Ramos (cell line): ENCODE measurements around the gene OSBPL9.
"Not testable (repeated sequence)": the region's sequence is repeated elsewhere in the genome, so short reads cannot be mapped to it uniquely, and the experiment has no call there.

Experiments used
- in situ Hi-C: fragments of 300-500 bp; cut with MboI; formaldehyde crosslinking; loops from one replicate; pipeline ENCODE4 v1.14.3; 2022; ENCODE audit warnings: low sequenced_read_pairs; ENCODE audit not compliant: unreplicated experiment

The OSBPL9 gene

DNA sequence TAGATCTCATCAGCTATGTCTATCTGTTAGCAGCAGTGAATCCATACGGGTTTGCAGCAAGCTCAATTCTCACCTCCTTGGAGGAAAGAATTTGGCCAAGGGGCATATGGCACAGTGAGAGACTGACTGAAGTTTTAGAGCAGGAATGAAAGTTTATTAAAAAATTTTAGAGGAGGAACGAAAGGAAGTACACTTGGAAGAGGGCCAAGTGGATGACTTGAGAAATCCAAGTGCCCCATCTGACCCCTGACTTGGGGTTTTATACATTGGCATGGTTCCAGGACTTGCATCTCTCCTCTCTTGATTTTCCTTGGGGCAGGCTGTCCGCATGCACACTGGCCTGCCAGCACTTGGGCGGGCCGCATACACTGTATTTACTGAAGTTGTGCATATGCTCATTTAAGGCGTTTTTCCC lies 9.2 kb upstream of the OSBPL9 start:
- in situ Hi-C loops, result no loop called here

DNA sequence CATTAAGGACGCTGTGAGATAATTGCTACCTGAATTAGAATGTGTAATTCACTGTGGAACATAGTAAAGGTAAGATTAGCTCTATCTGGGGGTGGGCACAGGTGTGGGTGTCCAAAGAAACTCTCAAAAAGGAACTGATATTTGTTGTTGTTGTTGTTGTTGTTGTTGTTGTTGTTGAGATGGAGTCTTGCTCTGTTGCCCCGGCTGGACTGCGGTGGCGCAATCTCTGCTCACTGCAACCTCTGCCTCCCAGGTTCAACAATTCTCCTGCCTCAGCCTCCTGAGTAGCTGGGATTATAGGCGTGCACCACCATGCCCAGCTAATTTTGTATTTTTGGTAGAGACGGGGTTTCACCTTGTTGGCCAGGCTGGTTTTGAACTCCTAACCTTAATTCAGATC lies 6.8 kb upstream of the OSBPL9 start:
- in situ Hi-C loops, result not testable (repeated sequence)

DNA sequence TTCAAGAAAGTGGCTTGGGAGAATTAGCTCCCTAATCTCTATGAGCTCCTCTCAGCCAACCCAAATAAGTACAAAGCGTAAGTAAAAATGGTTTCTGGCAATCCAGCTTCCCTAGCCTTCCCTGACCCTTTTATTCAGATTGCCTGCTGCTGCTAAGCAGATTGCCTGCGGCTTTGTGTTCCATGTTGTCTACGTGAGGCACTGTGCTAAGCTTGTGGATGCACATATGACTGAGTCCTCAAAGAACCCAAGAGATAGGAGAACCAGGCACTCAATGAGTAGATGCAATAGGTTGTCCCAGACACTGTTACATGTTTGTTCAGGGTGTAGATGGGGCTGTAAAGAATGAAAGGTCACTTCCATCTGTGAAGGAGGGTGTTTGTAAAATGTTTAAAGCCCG lies 6.3 kb upstream of the OSBPL9 start:
- in situ Hi-C loops, result no loop called here

DNA sequence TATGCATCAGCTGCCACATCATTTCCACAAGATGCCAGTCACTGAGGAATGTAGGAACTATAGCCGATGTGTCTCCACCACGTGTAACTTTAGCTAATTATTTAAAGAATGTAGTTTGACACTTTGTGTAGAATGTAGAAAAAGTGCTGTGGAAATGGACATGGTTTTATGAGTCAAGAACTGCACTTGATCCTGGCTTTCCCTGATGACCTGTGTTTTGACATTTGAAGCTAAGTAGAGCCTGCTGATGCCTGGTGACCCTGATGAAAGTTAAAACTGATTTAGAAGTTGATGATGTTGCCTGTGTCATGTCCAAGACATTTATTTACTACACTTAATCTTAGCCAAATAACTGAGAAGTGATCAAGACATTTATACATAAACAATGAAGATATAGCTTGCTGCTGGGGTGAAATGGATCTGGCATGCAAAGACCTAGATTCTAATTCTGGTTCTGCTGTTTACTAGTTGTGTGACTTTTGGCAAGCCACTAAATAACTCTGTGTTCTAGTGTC lies 4.4 kb upstream of the OSBPL9 start:
- in situ Hi-C loops, result no loop called here

DNA sequence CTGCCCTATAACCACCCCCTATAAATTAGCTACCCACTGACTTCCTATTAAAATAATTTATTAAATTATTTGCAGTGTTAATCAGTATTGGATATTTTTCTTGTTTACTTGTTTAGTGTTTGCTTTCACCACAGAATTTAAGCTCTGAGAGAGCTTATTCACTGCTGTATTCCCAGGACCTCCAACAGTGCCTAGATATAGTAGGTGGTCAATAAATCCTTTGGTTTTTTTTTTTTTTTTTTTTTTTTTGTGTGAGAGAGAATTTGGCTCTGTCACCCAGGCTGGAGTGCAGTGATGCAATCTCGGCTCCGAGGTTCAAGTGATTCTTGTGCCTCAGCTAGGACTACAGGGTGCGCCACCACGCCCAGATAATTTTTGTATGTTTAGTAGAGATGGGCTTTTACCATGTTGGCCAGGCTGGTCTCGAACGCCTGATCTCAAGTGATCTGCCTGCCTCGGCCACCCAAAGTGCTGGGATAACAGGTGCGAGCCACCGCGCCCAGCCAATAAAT lies 1.1 kb upstream of the OSBPL9 start:
- in situ Hi-C loops, result no loop called here

DNA sequence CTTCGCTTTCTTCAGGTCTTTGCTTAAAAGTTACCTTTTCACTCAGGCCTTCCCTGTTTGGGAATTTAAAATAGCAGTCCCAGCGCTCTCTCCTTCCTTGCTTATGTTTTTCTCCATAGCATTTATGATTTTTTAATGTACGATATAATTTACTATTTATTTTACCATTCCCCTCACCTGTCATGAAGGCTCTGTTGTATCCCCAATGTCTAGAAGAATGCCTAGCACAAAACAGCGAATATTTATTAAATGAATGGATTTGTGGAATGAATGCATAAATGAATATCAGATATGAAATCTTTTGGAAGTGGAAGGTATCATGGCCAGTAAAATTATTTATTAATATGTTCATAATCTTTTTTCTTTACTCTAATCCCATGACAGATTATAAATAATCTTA lies 402 bp upstream of the OSBPL9 start:
- in situ Hi-C loops, result no loop called here

DNA sequence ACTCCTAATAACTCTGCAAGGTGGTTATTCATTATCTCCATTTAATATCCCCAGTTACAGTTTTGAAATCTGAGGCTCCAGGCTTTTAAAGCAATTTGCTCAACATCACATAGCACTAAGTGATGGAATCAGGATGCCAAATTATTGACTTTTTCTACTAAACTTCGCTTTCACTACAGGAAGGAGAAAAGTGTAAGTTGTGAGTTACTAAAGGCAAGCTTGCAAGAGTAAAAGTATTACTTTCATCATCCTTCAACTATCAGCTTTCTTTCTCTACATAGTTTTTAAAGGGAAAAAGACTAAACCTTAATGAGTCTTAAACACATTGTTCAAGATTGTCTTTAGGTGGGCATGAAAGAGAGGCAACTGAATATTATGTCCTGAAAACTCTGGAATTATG lies 1.8 kb downstream of the OSBPL9 start:
- in situ Hi-C loops, result no loop called here

DNA sequence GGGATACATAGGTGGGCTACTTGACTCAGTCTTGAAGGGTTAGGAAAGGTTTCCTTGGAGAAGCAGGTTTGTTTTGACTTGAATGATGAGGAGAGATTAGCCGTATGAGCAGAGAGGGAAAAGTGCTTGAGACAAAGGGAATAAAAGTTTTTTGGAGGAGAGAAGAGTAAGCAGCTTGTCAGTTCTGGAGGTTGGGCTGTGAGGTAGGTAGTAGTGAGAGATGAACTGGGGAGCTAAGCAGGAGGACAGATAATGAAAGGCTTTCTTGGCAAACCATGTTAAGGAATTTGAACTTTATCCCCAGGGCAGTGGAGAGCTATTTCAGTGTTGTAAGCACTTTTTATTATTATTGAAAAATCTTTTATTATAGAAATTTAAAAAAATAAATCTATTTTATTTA lies 3.6 kb downstream of the OSBPL9 start:
- in situ Hi-C loops, result no loop called here

DNA sequence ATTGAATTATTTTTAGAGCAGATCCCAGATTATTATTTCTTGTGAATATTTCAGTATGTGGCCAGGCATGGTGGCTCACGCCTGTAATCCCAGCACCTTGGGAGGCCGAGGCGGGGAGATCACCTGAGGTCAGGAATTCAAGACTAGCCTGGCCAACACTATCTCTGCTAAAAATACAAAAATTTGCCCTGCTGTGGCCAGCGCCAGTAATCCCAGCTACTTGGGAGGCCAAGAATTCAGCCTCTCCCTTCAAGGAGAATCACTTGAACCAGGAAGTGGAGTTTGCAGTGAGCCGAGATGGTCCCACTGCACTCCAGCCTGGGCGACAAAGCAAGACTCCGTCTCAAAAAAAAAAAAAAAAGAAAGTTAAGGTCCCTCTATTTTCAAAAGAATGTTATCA lies 4.3 kb downstream of the OSBPL9 start:
- in situ Hi-C loops, result no loop called here

DNA sequence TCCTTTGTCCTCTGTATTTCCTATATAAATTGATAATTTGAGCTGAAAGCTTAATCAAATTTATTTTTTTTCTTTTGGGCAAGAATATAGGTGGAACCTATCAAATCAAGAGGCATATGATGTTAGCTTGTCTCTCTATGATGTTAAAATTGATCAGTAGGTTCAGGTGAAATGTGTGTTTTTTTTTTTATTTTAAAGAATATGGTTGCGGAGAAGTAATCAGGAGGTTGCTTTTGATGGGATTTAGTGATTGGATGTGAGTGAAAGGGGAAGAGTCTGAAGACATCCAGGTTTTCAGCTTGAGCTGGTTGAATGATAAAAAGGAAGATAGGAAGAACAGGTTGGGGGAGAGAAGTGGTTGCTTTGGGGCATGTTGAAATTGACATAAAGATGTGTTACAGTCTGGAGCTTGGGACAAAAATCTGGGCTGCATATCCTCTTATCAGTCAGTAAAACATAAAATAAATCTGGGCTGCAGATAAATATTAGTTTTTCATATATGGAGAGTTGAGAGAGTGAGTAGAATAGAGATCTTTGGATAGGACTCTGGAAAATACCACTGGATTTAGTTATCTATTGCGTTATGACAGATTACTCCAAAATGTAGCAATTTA lies 5.1 kb downstream of the OSBPL9 start:
- in situ Hi-C loops, result no loop called here

DNA sequence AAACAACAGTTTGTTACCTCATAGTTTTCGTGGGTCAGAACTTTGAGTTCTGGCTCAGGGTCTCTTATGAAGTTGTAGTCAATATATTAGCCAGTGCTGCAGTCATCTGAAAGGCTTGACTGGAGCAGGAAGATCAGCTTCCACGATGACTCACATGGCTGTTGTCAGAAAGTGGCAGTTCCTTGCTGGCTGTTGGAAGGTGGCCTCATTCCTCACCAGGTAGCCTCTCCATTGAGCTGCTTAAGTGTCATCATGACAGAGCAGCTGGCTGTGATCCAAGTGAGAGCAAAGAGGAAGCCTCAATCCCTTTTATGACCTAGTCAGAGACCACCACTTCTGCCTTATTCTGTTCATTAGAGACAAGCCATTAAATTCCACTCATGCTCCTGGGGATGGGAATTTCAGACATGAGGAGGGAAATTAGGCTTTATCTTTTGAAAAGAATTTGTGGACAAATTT lies 5.6 kb downstream of the OSBPL9 start:
- in situ Hi-C loops, result no loop called here

DNA sequence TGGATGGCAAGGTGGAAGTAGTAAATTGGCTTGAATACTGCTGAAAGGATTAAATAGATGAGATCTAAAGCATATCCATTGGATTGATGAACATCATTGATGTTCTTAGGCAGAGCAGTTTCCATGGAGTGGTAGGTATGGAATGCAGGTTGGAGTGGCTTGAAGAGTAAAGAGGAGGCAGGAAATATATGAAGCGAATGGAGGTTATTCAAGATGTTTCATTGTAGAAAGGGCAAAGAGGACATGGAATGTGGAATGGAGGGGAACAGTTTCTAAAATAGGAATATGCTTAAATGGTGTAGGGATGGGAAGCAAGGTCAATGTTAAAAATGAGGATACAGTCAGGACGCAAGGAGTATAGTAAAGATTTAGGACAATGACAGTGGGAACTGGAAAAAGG lies 6.1 kb downstream of the OSBPL9 start:
- in situ Hi-C loops, result no loop called here

DNA sequence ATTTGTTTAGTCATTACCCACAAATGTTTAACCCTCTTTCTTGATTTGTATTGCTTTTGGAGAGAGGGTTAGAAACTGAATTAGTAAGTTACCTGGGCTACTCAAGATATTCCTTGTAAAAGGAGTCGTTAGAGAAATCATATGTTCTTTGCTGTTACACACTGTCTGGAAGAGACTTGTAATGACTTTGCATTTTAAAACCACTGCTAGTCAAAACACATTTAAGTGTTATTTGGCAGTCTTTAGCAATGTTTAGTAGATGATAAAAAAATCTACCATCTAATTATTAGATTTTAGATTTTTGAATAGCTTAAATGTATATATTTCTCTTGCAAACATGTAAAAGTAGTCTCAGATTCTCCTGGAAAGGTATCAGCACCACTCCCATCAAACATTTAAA lies 6.6 kb downstream of the OSBPL9 start:
- in situ Hi-C loops, result no loop called here

DNA sequence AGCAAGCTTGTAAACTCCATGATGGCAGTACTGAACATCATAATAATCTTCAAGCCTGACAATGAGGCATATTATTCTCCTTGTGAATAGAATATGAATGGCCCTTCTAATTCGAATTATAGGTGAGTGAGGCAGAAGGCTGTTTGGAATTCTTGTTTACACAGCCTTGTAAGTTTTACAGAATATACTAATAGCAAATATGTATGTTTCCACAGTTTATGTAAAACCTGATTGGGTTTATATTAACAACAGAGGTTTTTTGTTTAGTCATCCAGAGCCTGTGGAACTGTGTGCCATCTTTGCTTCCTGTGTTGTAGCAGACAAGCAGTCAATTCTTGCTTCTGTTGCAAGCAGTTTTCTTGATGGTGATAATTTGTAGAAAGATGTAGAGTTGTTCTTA lies 8.0 kb downstream of the OSBPL9 start:
- in situ Hi-C loops, result no loop called here

DNA sequence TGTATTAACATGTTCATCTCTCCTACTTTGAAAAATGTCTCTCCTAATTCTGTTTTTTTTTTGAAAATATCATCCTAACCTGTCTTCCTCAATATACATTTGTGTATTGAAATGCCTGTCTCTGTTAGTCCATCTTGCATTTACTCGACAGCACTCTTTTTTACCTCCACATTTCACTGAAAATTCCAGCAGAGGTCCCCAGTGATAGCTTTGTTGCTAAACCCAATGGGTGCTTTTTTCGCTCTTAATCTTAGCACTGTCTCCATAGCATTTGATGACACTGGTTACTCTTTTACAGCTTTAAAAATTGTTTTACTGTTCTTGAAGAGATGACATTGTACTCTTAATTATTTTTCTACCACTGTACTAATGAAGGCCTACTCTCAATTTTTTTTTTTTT lies 10.8 kb downstream of the OSBPL9 start:
- in situ Hi-C loops, result no loop called here

DNA sequence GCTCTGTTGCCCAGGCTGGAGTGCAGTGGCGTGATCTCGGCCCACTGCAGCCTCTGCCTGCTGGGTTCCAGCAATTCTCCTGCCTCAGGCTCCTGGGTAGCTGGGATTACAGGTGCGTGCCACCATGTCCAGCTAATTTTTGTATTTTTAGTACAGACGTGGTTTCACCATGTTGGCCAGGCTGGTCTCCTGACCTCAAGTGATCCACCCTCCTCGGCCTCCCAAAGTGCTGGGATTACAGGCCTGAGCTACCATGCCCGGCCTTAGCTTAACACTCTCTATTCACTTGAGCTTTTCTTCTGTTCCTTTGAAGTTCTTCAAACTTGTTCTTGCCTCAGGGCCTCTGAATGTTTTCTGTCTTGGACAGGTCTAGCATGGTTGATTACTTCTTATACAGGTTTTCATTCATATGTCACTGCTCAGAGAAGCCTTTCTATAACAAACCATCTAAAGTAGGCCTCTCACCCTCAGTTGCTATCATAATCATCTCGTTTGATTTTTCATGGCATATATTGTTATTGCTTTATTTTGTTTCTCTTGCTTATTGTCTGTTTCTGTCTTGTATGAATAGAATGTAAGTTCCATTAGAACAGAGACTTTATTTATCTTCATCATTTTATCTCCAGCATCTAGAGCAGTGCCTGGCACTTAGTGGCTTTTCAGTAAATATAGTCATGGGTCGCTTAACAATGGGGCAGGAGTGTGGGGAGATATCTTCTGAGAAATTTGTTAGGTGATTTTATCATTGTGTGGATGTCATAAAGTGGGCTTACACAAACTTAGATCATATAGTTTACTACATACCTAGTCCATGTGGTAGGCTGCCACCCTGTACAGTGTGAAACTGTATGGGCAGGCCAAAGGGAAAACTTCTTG lies 12.1 kb downstream of the OSBPL9 start:
- in situ Hi-C loops, result no loop called here

DNA sequence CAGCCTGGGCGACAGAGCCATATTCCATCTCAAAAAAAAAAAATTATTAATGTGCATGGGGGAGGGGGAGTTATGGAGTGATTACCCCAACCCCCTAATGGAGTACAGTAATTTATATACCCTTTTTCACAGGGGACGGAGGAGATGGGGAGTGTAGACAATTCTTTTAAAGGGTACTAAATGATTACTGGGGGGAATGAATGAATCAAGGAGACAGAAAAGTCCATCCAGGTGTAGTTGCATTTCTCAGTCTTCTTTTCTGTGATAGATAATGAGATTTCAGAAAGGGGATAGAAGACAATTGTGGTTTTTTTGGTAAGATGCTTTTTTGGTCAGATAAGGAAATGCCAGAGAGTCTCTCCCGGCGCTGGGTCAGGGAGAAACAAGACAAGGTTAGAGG lies 13.0 kb downstream of the OSBPL9 start:
- in situ Hi-C loops, result no loop called here

DNA sequence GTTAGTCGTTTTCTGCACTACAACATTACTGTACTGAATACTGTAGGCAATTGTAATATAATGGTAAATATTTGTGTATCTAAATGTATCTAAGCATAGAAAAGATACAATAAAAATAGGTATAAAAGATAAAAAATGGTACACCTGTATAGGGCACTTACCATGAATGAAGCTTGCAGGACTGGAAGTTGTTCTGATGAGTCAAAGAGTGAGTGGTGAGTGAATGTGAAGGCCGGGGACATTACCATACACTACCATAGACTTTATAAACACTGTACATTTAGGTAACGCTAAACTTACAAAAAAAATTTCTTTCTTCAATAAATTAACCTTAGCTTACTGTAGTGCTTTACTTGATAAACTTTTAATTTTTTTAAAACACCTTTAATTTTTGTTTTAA lies 13.5 kb downstream of the OSBPL9 start:
- in situ Hi-C loops, result no loop called here

DNA sequence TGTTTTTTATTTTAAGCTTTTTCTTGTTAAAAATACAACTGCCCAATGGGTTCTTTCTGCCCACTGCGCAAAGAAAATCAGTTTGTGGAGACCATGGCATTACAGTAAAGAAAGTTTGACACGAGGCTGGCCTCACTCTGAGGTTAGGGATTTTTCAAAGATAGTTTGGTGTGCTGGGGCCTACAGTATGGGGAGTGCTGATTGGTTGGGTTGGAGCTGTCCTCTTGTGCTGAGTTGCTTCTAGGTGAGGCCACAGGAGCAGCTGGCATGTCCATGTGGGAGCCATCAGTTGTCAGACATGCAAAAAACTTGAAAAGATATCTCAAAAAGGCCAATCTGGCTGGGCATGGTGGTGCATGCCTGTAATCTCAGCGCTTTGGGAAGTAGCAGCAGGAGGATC lies 14.0 kb downstream of the OSBPL9 start:
- in situ Hi-C loops, result no loop called here

DNA sequence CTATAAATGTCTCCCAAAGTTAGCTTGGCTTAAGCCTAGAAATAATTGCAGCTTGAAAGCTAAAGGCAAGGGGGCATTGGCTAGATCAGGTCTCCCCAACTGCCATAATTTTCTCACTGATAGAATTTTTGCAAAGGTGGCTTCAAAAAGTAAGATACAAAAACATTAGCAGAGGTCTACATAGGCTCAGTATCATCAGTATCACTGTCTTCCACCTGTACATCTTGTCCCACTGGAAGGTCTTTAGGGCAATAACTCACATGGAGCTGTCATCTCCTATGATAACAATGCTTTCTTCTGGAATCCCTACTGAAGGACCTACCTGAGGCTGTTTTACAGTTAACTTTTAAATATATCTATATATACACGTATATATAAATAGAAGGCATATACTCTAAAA lies 14.9 kb downstream of the OSBPL9 start:
- in situ Hi-C loops, result no loop called here

DNA sequence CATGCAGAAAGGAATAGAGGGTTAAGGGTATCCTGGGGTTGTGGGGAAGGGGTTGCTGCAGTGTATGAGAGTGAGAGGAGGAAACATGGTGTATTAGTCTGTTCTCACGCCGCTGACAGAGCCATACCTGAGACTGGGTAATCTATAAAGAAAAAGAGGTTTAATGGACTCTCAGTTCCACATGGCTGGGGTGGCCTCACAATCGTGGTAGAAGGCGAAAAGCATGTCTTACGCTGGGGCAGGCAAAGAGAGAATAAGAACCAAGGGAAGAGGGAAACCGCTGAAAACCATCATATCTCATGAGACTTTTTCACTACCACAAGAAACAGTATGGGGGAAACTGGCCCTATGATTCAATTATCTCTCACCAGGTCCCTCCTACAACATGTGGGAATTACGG lies 17.7 kb downstream of the OSBPL9 start:
- in situ Hi-C loops, result no loop called here
